ENCODE results near the gene TXLNG.

Gene TXLNG

DNA sequence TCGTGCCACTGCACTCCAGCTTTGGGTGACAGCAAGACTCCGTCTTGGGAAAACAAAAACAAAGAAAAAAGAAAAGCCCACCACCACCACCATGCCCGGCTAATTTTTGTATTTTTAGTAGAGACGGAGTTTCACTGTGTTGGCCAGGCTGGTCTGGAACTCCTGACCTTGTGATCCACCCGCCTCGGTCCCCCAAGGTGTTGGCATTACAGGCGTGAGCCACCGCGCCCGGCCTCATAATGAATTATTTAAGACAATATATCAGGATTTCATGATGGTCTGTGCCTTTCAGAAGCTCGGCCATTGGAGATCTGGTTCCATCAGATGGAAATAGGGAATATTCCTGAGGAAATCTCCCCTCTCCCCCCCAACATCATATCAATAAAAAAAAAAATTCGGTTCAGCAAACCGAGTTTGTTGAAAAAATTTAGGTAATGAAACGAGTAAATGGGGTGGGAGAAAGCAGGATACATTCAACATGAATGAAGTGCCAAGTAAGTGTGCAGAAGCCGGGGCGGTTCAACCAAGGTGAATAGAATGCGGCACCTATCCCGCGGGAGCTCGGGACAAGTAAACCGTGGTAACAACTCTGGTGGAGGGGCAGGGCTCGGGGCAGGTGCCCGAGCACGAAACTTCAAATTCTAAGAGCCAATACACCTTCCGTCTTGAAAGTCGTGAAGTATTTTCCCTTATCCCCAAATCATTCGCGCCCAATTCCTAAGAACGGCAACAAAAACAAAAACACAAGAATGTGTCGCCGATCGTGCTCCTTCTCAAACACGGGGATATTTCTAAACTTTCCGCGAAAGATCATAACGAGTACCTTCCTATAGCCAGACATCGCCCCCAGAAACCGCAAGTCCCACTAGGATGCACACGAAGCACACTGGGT, 773 bp upstream of the TXLNG start:
- DNase-seq (ENCODE audit: low spot score): no peak

DNA sequence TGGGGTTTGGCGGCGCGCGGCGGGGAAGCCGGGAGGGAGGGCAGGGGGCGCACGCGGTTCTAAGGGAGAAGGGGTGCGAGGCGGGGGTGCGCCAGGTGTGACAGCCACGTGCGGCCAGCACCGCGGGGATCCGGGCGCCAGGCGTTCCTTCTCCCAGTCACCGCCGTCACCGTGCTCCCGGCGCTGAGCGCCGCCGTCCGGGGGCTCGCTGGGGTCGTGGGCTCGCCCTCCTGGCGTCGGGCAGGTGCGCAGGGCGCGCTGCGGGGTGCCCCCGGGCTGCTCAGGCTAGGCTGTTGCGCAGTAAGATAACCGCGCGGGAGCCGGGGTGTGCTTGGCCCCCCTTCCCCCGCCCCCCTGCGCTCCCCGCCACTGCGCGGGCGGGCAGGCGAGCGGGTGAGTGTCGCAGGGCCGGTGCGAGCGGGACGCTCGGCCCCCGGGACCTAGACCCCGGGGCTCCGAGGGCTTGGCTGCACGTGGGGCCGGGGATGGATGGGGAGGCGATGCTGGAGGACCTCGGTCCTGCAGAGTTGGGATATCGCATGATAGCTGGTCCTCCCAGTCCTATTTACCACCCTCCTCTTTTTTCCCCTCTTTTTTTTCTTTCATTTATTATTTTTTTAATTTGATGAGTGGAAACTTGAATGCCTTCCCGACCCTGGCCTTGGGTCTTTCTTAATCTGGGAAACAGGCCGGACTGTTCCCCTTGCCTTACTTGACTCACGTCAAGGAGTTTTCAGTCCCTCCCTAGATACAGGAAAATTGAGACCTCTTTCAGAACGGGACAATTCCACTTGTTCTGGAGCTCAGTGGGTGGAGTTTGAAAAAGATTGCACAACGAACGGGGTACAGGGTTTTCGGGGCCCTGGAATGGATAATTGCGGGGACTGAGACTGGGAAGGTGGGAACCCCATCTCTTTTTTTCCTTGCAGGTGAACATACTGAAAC, 797 bp downstream of the TXLNG start:
- no peak for DNase-seq (ENCODE audit: low spot score)

DNA sequence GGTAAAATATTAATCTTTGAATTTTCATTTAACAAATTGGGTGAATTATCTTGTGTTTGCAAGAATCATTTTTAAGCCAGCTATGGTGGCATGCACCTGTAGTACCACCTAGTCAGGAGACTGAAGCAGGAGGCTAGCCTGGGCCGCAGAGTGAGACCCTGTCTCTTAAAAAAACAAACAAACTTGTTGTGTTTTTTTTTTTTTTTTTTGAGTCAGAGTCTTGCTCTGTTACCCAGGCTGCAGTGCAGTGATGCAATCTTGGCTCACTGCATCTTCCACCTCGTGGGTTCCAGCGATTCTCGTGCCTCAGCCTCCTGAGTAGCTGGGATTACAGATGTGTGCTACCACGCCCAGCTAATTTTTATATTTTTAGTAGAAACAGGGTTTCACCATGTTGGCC, 2.2 kb downstream of the TXLNG start:
- DNase-seq (ENCODE audit: low spot score): no peak

DNA sequence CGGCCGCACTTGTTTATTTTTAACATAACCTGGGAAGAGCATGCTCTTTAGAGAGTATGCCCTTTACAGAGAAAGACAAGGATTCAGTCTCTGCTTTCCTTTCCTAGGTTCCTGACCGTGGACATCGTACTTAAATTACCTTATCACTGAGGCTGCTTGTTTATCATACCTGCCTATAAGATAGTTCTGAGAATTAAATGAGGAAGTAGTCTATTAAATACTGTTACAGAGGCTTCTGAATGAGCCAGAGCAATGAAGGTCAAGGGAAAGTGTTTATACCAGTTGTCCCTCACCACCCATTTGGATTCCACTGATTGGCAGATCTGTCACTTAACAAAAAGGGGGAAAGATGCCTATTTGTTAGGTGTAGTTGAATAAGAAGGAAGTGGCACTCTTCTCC, 10.0 kb downstream of the TXLNG start:
- no peak for DNase-seq (ENCODE audit: low spot score)

DNA sequence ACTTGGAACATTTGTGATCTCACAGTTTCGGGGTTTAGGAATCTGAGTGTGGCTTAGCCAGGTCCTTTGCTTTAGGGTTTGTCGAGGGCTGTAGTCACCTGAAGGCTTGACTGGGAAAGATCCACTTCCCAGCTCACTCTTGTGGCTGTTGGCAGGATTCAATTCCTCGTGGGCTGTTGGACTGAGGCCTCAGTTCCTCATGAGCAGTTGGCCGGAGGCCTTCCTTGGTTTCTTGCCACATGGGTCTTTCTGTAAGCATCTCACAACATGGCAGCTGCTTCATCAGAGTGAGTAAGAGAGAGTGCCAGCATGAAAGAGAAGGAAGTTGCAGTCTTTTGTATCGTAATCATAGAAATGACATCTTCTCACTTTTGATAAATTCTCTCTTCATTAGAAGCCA, 11.1 kb downstream of the TXLNG start:
- no peak for DNase-seq (ENCODE audit: low spot score)

GRCh38 chrX:16797841-16798240, 11.6 kb downstream of the TXLNG start:
- no peak for DNase-seq (ENCODE audit: low spot score)

DNA sequence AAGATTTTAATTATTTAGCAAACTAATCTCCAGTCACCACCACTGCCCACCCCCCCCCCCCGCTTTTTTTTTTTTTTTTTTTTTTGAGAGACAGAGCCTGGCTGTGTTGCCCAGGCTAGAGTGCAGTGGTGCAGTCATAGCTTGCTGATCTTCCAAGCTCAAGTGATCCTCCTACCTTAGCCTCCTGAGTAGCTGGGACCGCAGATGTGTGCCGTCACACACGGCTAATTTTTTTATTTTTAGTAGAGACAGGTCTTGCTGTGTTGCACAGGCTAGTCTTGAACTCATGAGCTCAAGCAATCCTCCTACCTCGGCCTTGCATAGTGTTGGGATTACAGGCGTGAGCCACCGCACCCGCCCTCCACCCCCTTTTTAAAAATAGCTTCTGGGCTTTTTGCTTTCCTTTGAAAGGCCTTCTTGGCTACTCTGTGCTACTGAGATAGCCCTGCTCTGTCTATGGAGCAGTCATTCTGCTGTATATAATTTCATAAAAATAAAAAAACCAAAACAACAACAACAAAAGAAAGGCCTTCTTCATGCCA, 18.7 kb downstream of the TXLNG start:
- DNase-seq (ENCODE audit: low spot score): no peak

DNA sequence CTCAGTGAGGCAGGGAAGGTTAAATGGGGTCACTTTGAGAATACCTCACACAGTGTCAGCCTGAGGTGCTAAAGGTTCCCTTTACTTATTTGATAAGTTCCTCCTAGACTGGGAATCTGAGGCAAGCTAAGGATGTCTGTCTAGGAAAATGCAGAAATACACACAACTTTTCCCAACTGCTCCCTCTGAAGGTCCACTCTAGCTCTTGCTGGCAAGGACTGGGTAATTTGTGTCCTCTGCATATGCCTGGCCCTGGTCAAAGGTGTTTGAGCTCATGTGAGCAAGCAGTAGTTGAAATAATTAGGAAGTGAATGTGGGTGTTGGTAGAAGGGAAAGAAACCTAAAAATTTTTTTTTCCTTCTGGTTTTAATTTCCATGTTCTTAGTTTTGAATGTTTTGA, 21.3 kb downstream of the TXLNG start:
- no peak for DNase-seq (ENCODE audit: low spot score)

GRCh38 chrX:16807976-16808542, 21.8 kb downstream of the TXLNG start:
- DNase-seq (ENCODE audit: low spot score): peak; percentile 40

DNA sequence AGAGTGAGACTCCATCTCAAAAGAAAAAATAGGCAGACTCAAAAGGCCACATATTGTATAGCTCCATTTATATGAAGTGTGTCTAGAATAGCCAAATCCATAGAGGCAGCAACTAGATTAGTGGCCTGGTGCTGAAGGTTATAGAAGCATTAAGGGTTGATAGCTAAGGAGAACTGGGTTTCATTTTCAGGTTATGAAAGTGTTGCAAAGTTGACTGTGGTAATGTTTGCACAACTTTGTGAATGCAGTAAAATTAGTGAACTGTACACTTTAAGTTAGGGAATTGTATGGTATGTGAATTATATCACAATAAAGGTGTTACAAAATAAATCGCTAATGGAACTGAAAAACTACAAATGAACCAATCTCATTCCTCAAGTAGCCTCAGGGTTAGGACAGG, 28.3 kb downstream of the TXLNG start:
- DNase-seq (ENCODE audit: low spot score): no peak

DNA sequence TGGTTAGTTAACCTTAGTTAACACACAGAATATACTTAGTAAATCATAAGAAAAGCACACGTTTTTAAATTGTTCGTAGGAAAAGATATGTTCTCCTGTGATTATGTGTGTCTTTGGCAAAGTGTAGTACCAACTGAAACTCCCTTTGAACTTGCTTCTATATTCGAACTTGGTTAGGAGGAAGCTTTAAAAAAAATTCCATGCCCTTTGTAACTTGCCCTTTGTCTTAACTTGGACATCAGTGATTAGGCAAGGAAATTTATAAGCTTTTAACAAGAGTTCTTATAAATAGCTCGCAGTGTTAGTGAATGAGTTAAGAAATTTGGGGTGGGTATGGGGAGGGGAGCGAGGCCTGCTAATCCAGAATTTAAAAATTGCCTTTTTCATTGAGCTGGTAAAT, 33.4 kb downstream of the TXLNG start:
- no peak for DNase-seq (ENCODE audit: low spot score)

DNA sequence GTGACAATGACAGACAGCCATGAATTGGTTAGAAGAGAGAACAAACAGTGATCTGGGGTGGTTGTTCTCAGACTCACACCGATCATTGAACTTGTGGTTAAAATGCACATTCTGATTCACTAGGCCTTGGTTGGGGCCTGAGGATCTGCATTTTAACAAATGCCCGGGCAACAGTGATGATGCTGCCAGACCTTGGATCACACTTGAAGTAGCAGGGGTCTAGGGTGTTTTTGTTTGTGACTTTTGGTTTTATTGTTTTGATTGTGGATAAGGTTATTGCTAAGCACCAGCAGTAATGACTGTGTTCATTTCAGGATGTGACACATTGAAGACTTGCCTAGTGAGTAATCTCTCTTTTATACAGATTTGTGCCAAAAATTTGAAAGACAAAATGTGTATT, 36.5 kb downstream of the TXLNG start:
- no peak for DNase-seq (ENCODE audit: low spot score)

DNA sequence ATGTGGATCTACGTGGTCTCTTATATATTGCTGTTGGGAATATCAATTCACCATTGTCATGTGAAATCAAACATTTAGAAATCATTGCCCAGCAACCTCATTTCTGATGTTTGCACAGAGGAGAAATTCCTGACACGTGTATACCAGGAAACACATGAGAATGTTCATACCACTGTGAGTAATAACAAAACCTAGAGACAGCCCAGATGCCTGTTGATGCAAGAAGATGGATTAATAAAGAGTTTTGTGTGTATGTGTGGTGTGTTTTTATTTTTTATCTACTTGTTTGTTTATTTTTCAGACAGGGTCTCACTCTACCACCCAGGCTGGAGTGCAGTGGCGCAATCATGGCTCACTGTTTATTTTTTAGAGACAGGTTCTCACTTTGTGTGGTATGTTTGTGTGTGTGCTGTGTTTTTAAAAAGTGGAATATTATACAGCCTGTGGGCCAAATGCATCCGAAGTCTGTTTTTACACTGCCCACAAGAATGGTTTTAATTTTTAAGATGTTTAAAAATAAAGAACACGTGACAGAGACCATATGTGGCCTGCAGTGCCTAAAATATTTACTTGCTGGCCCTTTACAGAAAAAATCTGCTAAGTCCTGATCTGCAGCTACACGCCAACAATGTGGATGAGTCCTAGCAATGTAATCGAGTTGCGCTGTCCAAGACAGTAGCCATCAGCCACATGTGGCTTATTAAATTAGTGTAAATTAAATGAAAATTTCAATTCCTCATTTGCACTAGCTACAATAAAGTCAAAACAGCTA, 39.2 kb downstream of the TXLNG start:
- DNase-seq (ENCODE audit: low spot score): no peak

DNA sequence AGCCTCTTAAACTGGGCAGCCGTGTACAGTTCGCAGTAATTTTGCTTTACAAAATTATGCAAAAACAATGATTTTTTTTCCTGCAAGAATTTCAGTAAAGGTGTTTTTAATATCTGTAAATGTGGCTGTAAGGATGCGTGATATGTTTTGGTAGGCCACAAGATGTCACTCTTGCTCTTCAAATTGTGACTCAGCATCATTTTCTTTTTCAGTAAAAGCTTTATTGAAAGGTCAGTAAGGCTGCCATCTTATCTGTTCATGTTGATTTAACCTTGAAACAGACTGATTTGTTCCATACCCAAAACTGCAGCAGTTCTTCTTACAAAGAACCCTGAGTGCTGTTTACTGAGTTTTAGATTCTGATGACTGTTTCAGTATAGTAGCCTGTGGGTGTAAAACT, 39.9 kb downstream of the TXLNG start:
- peak; percentile 4 for DNase-seq (ENCODE audit: low spot score)

DNA sequence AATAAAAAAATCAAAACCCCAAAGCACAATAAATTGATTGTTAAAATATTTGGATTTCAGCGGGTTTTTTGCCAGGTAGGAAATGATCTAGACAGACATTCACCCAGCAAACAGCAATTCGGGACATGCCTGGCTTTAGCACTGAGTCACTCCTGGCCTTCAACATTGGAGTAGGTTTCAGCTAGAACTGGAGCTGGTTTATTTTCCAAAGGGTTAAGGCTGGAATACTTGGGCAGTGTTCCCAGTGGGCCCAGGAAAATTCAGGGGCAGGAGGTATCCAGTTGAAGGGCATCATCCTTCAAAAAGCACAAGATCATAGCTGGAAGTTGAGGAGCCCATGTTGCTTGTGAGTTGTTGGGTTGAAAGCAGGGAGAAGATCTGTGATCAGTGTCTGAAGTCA, 41.0 kb downstream of the TXLNG start:
- DNase-seq (ENCODE audit: low spot score): no peak

DNA sequence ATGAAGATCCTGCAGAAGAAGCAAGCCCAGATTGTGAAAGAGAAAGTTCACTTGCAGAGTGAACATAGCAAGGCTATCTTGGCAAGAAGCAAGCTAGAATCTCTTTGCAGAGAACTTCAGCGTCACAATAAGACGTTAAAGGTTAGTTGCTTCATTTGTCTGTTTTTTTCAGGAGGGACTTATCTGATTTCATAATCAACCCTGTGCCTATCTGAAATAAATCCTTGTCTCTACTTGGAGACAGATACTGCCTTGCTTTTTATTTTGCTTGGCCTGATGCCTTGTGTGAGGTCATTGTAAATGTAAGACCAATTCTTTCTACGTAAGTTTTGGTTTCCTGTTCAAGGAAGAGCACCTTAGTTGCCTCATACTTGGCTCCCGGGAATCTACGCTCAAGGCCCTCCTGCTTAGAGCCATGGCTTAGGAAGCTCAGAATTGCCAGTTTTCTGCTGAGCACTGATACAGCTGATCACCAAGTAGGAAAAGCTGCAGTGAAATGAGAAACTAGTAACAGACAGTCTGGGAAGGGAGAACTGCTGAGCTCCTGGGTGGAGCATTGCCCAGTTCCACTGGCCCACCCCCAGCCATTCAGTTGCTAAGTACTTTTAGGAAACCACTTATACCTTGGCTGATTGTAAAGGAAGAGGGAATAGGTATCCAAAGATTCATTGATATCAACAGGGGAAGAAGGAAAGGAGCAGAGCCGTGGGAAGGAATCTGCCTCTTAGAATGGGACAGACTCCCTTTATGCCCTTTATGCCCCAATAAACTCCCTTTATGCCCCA, 42.0 kb downstream of the TXLNG start:
- no peak for DNase-seq (ENCODE audit: low spot score)

DNA sequence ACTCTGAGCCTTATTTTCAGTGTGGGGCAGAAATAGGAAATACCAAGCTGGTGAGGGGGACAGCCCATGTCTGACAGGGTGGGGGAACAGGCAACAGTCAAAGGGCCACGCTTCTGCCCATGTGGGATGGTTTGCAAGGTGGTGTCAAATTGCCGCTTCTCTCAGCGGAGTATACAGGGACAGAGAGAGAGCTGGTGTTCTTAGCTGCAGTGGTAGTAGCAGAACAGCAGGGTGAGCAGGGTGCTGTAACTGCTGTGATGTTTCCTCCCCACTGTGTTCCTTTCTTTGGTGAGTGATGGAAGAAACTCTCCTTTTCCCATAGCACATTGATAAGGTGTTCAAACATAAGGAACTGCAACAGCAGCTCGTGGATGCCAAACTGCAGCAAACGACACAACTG, 46.0 kb downstream of the TXLNG start:
- no peak for DNase-seq (ENCODE audit: low spot score)

- DNase-seq (ENCODE audit: low spot score): no peak
These were observed 48.5 kb downstream of the TXLNG start for GRCh38 chrX:16834806-16835205.

DNA sequence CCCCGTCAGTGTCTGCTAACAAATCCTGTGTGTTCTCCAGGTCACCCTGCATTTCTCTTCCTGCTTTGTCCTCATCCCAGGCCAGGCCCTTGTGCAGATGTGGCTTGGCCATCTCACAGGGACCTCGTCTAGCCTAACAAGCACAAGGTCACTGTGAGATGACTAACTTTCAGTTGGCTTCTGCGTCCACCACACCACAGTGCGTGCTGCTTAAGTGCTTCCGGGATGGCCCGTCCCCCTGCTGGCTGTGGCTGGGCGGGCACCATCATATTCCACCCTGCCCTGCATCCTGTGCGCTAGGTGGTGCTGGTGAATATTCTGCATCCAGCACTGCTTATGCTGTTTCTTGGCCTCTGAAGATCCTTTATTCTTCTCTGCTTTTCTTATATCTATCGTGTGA, 50.1 kb downstream of the TXLNG start:
- no peak for DNase-seq (ENCODE audit: low spot score)

DNA sequence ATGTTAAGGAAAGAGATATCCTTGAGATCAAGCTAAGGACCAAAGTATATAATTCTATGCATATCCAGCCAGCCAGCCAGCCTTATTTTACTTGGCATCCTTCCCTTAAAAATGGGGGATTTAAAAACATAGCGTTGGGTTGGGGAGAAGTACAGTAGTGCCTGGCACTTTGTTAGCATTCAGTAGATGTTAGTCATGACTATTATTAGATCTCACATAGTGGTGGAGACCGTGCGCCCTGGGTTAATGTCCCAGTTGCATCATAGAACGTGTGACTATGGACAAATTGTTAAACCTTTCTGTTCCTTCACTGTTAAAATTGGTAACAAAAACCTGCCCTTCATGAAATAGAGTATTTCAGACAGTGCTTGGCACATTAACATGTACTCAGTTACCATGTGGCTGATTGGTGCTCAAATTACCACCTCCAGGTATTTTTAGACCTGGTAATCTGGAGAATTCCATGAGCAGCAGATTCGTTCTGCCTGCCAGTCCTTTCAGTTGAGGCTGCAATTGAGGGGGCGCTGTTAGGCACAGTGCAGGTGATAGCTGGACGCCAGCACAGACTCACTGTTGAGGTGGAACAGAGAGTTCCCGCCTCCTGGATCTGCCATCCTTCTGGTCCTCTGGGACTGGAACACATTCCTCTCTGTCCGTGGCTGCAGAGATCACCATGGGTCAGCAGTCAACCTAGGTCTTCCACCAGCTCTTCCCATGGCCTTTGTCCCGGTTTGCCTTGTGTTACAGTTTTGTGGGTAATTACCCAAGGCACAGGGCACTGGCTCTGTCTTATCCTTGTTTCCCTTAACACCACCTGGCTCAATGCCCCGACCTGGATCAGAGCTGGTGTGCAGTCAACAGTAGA, 52.2 kb downstream of the TXLNG start:
- no peak for DNase-seq (ENCODE audit: low spot score)
